Measurements from ENCODE around the gene PPP2R2C. TPM values are rescaled to one million over a fixed set of nuclear protein-coding genes. Genes with fewer than 3 reads are reported as not detected.

Gene PPP2R2C
- polyA plus RNA-seq, 1 of the 3 experiments (the other 2 are of a cell fraction), result 0.21 TPM

GRCh38 chr4:6474705-6475457 is 2.5 kb upstream of the PPP2R2C start:
- WGBS (ENCODE audit: low lambda C conversion rate), result 59% methylated on average over 9 of the region's 9 CpGs
- no peaks in the 10 kb centered on the region for H3K9me2 ChIP-seq
- no peak overlapping the region for H3K9ac ChIP-seq
- no peak overlapping the region for H3K4me2 ChIP-seq
- no peaks in the 10 kb centered on the region for H3K9me3 ChIP-seq
- H3K79me2 ChIP-seq (ENCODE audit: insufficient read depth), result no peaks in the 10 kb centered on the region
- H3K36me3 ChIP-seq (replicated peaks in 1 of 2; ENCODE audit: control insufficient read depth in 1 of 2, insufficient read depth in 2 of 2, low read length in 1 of 2), result no peaks in the 10 kb centered on the region
- no peak overlapping the region for H2AFZ ChIP-seq (ENCODE audit: low read depth)
- ChIA-PET CTCF (interaction anchor here (0.6 to 4.7 kb wide), 14 partner anchors 10 to 224 kb away, joined by 3 to 59 read pairs (median 3); no protein-coding TSS in a partner anchor), POLR2A (no interaction called here)
- H3F3A ChIP-seq (replicated peaks; ENCODE audit: insufficient read depth), result no peaks in the 10 kb centered on the region
- H3K4me3 ChIP-seq (ENCODE audit: low read depth in 2 of 2, low read length in 1 of 2), result no peak overlapping the region
- no peak for TF ChIP-seq YY1 (IDR thresholded peaks at IDR 0.05; ENCODE audit: low read depth)
- TF ChIP-seq SMC3 (IDR thresholded peaks at IDR 0.05; ENCODE audit: low read depth, low read length), result no peak
- TF ChIP-seq GABPA (IDR thresholded peaks at IDR 0.05; ENCODE audit: low read depth), result no peak
- TF ChIP-seq EZH2phosphoT487 (IDR thresholded peaks at IDR 0.05; ENCODE audit: borderline replicate concordance, low read depth), result no peak
- TF ChIP-seq SIN3A (IDR thresholded peaks at IDR 0.05; ENCODE audit: borderline replicate concordance, low read depth, low read length), result no peak
- TF ChIP-seq MAX (IDR thresholded peaks at IDR 0.05; ENCODE audit: low read depth), result no peak
- TF ChIP-seq POLR2AphosphoS5 (IDR thresholded peaks at IDR 0.05; ENCODE audit: low read depth, low read length), result no peak
- TF ChIP-seq CTCF (IDR thresholded peaks at IDR 0.05), result no peak
- no peak for TF ChIP-seq RCOR1 (IDR thresholded peaks at IDR 0.05; ENCODE audit: low read length)
- TF ChIP-seq TAF1 (IDR thresholded peaks at IDR 0.05; ENCODE audit: borderline replicate concordance, low read depth, low read length), result no peak
- DNase-seq, result no peak
- H3K27ac ChIP-seq (ENCODE audit: low read depth in 2 of 2, low read length in 1 of 2), result no peak overlapping the region
- peaks cover 7% of the 10 kb centered on the region for H3K27me3 ChIP-seq (ENCODE audit: insufficient read depth)
- H3K4me1 ChIP-seq (ENCODE audit: control insufficient read depth in 1 of 2, insufficient read depth in 2 of 2, low read depth in 1 of 2, low read length in 1 of 2), result peaks cover 0 to 6% of the 10 kb centered on the region in 2 experiments; a peak in 1 of 4 replicates
- H4K20me1 ChIP-seq (ENCODE audit: insufficient read depth), result no peaks in the 10 kb centered on the region

- no peaks in the 10 kb centered on the region for H3K36me3 ChIP-seq (replicated peaks in 1 of 2; ENCODE audit: control insufficient read depth in 1 of 2, insufficient read depth in 2 of 2, low read length in 1 of 2)
- TF ChIP-seq RAD21 (IDR thresholded peaks at IDR 0.05; ENCODE audit: low read length) (peak; percentile 21; the same call in 1 of the 2 replicates), FOXM1 (IDR thresholded peaks at IDR 0.05; ENCODE audit: low read depth) (no peak)
- H3K79me2 ChIP-seq (ENCODE audit: insufficient read depth), result no peaks in the 10 kb centered on the region
- peaks cover 13% of the 10 kb centered on the region for H3K27me3 ChIP-seq (ENCODE audit: insufficient read depth)
- H4K20me1 ChIP-seq (ENCODE audit: insufficient read depth), result no peaks in the 10 kb centered on the region
- no peak overlapping the region for H3K9ac ChIP-seq
- no peaks in the 10 kb centered on the region for H3K9me2 ChIP-seq
- no peak overlapping the region for H3K4me2 ChIP-seq
- peak; percentile 60 for DNase-seq
- 51% methylated on average over 5 of the region's 5 CpGs for WGBS (ENCODE audit: low lambda C conversion rate)
- H3K9me3 ChIP-seq, result no peaks in the 10 kb centered on the region
- H3K4me1 ChIP-seq (ENCODE audit: control insufficient read depth in 1 of 2, insufficient read depth in 2 of 2, low read depth in 1 of 2, low read length in 1 of 2), result peaks cover 0 to 7% of the 10 kb centered on the region in 2 experiments; a peak in 1 of 4 replicates
- ChIA-PET CTCF (interaction anchor here (0.6 to 4.7 kb wide), 17 partner anchors 10 to 223 kb away, joined by 3 to 59 read pairs (median 3); no protein-coding TSS in a partner anchor), POLR2A (no interaction called here)
- no peak overlapping the region for H3K4me3 ChIP-seq (ENCODE audit: low read depth in 2 of 2, low read length in 1 of 2)
- H3K27ac ChIP-seq (ENCODE audit: low read depth in 2 of 2, low read length in 1 of 2), result no peak overlapping the region
- H2AFZ ChIP-seq (ENCODE audit: low read depth), result no peak overlapping the region
- no peaks in the 10 kb centered on the region for H3F3A ChIP-seq (replicated peaks; ENCODE audit: insufficient read depth)
Observed at GRCh38 chr4:6474053-6474568, 1.7 kb upstream of the PPP2R2C start.

Measured in SK-N-SH (cell line).